NCI-H524 (cell line): ENCODE measurements around the gene ARHGAP42.

Experiments used
- DNase-seq, 2 experiments: peaks; one replicate each; lab custom pipeline; 2025; lab: John Stamatoyannopoulos, UW

ARHGAP42 gene

DNA sequence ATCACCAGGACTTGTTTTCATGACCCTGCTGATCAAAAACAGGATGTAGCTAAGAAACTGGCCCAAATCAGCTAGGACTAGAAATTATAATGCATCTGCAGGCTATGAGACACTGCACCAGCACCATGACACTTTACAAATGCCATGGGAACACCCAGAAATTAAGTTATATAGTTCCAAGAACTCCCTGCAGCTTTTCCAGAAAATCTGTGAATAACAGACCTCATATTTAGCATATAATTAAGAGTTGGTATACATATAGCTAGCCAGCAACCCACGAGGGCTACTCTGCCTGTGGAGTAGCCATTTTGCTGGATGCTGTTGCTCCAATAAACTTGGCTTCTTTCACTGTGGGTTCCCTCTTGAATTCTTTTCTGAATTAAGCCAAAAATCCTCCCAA lies 341.6 kb downstream of the ARHGAP42 start:
- no peak for DNase-seq

GRCh38 chr11:101030015-101030414 lies 342.9 kb downstream of the ARHGAP42 start:
- no peak for DNase-seq

GRCh38 chr11:101030692-101031091 lies 343.6 kb downstream of the ARHGAP42 start:
- DNase-seq: no peak

DNA sequence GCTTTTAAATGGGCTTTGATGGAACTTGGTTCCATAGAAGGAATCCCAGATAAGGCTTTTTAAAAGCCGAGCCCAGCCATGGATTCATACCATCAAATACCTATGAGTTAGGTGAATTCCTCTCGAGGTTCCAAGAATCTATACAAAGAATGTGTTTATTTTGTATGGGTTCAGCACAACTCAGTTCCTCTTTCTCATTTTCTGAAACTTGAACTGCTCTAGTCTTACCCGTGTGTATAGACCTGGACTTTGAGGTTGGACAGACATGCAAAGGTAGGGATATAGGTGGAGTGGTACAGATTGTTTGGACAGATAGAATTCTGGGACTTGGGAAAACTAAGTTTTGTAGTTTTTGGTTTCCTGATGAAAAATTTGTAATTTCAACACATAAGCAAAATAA lies 344.6 kb downstream of the ARHGAP42 start:
- DNase-seq: no peak

- DNase-seq: no peak
Measured at GRCh38 chr11:101032991-101033390, 345.9 kb downstream of the ARHGAP42 start.

DNA sequence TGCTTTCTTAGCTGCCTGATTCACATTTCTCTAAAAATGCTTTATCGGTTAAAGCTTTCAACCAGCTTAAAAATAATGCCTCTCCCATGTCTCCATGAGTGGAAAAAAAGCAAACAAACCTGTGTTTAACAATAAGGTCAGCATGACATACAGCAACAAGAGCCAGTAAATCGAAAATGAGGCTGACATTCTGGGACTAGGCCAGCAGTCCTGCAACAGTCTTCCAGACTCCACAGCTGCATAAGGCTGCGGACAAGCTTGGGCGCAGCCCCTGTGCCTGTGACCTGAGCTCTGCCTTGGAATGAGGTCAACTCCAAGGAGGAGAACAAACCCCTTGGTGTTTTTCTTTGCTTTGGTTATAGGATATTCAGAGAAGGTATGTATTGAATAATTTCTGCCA lies 347.0 kb downstream of the ARHGAP42 start:
- DNase-seq: no peak

GRCh38 chr11:101035872-101036271 lies 348.8 kb downstream of the ARHGAP42 start:
- no peak for DNase-seq
